HL-60/S4 treated with retinoic acid at 250 ng/mL for 4 days and 3 days (cell line): Measurements from ENCODE around the gene PRRC2B.
"Not testable (repeated sequence)": the region's sequence is repeated elsewhere in the genome, so short reads cannot be mapped to it uniquely, and the experiment has no call there.

Experiments
- in situ Hi-C: fragments of 300-500 bp; cut with MboI; formaldehyde crosslinking; loops from 2 replicates; pipeline ENCODE4 v1.7.0; 2022; ENCODE audit warnings: low sequenced_read_pairs

The PRRC2B gene

GRCh38 chr9:131525643-131526565, 132.0 kb downstream of the PRRC2B start:
- in situ Hi-C loops: no loop called here

DNA sequence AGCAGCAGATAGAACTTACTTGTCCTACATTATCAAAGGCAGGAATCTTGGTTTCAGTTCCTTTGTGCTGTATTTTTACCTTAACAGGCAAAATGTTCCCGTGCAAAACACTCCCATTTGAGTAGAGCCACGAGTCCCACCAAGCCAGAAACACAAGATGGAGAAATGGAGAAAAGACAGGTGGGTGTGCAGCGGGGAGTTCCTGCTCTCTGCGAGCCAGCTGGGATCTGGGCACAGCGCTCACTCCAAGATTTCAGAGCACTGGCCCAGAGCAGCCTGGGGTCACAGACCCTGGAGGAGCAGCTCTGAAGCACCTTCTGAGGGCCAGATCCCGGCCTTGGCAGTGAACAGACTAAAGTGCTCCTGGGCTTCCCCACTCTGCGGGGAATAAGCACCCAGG, 134.3 kb downstream of the PRRC2B start:
- in situ Hi-C loops: no loop called here

DNA sequence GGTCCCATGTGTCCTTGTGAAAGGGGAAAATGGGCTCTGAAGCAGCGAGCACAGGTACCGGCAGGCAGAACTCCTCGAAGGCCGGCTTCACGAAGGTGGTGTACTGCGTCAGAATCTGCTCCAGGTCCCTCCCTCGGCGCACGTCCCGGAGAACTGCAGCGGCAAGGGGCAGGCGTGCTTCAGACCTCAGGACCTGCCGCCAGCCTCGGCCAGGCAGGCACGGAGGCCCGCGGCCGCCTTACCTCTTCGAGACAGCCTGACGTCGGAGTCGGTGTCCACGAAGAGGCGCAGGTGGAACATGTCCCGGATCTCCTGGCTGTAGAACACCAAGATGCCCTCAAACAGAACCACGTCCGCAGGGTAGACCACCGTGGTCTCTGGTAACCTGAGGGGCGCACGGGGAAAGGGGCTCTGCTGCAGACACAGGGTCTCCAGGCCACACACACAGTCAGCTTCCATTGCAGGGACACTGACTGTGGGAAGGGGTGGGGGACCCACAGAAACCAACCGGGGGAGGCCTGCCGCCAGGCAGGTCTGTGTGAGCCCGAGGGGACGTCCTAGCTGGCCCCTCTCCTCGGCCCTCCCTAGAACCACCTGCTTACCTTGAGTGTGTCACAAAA, 135.1 kb downstream of the PRRC2B start:
- in situ Hi-C loops: no loop called here

GRCh38 chr9:131529597-131530545, 136.0 kb downstream of the PRRC2B start:
- in situ Hi-C loops: no loop called here

- in situ Hi-C loops: no loop called here
These were observed 136.6 kb downstream of the PRRC2B start for GRCh38 chr9:131530546-131530919.

DNA sequence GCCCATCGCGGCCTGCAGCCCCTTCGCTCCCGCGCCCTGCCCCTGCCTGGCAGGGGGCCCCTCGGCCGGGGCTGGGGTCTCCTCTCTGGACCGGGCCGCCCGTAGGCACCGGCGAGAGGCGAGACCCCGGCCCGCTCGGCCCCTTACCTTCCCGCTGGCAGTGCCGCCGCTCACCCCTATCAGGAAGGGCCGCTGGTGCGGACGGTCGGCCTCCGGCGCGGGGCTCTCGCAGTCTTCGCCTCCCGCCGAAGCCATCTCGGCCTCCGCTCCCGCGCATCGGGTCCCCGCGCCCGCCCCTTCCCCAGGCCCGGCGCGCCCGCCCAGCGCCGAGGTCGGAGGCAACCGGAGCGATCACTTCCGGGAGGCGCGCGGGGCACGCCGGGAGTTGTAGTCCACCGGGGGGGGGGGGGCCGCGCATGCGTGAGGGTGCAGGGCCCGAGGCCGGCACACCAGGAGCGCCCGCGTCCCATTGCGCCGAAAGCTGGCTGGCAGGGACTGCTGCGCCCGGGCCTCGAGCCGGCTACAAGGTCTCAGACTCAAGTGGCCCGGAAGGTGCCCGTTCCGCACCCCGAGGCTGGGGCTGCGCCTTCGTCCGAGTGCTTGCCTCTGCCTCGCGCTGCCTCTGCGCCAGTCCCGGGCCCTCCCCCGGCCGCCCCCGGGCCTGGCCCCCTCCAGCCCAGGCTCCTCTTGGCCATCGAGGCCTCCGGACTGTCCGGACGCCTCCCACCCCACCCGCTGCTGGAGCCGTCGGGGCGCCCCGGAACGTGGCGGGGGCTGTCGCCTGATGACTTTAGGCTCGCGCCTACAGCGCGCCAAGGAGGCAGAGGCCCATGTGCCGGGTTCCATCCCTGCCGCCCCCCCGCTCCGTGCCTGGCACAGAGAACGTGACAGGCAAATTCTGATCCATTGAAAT, 137.3 kb downstream of the PRRC2B start, which contains the start of gene UCK1:
TSS of gene UCK1 (minus strand) at position 344 of the 913 bp plus-strand sequence. CDS start at position 255, 89 bp downstream.
- in situ Hi-C loops: no loop called here

DNA sequence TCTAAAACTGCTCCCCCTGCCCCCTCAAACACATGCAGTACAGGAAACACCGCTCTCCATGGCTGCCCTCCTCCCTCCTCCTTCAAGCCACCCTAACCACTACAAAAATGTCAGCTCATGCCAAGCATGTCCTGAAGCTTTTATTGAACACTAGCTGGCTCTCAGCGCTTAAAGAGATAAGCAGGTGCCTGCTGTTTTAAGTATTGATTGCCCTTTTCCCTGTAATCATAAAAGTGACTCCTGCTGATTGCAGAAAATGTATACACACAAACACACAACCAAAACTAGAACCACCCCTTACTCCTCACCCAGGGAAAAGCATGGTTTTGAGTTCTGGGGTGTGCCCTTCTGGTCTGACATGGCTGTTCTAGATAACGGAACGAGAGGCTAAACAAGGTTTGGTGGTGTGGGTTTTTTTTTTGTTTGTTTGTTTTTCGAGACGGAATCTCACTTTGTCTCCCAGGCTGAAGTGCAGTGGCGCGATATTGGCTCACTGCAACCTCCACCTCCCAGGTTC, 140.9 kb downstream of the PRRC2B start:
- in situ Hi-C loops: no loop called here

DNA sequence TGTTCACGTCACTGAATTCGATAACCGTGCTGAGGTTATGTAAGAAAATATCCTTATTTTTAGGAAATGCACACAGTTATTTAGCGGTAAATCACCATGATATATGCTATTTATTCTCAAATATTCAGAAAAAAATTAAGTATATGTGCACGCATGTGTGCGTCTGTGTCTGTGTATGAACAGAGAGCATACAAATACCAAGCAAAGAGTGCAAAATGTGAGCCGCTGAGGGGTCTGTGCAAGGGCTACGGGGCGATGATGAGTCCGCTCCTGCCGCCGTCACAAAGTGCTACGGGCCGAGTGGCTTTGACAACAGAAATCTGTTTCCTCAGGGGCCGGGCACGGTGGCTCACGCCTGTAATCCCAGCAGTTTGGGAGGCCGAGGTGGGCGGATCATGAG, 144.1 kb downstream of the PRRC2B start:
- in situ Hi-C loops: no loop called here

- in situ Hi-C loops: no loop called here
These were observed 145.5 kb downstream of the PRRC2B start for GRCh38 chr9:131539223-131539923.

DNA sequence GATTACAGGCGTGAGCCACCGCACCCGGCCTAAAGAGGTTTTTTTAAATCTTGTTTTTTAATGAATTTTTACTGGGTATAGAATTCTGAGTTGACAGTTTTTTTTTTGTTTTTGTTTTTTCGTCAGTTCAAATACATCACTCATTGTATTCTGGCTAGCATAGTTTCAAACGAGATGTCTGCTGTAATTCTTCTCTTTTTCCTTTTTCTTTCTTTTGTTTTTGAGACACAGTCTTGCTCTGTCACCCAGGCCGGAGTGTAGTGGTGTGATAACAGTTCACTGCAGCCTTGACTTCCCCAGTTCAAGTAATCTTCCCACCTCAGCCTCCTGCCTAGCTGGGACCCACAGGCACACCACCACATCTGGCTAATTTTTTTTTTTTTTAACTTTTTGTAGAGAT, 149.3 kb downstream of the PRRC2B start:
- in situ Hi-C loops: no loop called here

DNA sequence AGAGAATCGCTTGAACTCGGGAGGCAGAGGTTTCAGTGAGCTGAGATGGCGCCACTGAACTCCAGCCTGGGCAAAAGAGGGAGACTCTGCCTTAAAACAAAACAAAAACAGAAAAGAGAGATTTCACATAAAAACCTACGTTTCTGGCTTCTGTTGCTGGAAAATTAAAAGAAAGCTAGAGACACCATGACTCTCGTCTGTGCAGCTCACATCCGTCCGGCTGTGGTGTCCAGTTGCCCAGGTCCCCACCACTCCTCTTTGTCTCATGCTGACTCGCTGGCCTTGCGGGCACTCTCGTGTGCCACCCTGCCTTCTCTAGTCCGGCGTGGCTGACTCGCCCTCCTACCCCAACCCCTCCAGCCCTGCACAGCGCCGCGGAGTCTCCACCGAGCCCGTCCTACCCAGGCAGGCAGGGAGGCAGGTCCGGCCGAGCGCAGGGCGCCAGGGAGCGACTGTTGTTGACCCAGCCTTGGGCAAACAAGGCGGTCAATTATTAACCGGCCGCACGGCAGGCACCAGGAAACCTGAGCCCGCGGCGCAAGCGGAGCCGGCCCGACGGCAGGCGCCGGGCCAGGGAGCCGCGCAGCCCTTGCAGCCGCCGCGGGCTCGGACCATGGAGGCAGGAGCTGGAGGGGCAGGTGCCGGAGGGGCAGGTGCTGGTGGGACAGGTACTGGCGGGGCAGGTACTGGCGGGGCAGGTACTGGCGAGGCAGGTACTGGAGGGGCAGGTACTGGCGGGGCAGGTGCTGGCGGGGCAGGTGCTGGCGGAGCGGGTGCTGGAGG, 151.3 kb downstream of the PRRC2B start, which contains the start of gene PRRT1B:
TSS of gene PRRT1B (plus strand) at position 521 of the 783 bp plus-strand sequence. CDS start at position 614, 93 bp downstream.
- in situ Hi-C loops: no loop called here

GRCh38 chr9:131545786-131546335, 152.0 kb downstream of the PRRC2B start:
- in situ Hi-C loops: no loop called here

DNA sequence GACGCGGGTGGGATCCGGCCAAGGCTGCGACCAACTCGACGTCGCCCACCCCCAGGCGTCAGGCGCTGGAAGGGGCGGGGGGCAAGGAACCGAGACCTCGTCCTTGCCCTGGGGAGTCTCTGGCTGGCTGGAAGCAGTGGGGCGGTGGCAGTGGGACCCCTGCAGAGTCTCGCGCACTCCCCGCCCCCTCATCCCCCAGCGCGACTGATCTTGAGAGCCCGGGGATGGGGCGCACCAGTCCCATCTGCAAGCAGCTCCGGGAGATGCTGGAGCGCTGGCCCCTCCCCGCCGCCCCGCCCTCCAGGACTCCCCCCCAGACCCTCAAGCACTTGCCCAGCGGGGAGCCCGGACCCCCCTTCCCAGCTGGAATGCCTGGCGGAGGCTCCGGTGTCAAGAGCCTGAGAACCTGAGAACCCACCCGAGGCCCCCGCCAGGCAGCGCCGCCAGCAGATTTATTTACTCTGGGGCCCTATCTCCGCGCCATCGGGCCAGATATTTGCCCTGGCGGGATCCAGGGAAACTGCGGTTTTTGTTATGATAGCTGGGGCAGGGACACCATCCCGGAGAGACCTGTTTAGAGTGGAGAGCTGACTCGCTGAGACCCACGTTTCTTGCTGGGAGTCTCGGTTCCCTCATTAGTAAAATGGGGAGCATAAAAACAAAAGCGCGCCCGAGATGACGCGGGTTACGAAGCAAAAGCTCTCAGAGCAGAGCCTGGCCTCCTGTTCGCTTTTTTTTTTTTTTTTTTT, 152.6 kb downstream of the PRRC2B start:
- in situ Hi-C loops: no loop called here

DNA sequence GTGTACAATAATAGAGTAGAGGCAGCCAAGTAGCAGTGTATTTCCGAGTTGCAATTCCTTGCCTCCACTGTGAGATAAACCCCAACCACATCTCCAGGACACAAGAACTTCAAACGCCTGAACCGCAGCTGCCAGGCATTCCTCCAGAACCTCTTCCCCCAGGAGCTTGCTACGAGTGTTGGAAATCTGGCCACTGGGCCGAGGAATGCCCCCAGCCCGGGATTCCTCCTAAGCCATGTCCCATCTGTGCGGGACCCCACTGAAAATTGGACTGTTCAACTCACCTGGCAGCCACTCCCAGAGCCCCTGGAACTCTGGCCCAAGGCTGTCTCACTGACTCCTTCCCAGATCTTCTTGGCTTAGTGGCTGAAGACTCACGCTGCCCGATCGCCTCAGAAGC, 155.3 kb downstream of the PRRC2B start:
- in situ Hi-C loops: not testable (repeated sequence)
